CD4-positive, alpha-beta T cell treated with Interleukin-21 for 1 hour (primary cell): ENCODE measurements around the gene ANKFN1.

Source experiments
- DNase-seq: peaks from one replicate; pipeline ENCODE4 v3.0.0-alpha.2; 2020

The ANKFN1 gene

GRCh38 chr17:56149266-56150036, 3.8 kb upstream of the ANKFN1 start:
- DNase-seq: no peak

GRCh38 chr17:56150649-56151048, 2.6 kb upstream of the ANKFN1 start:
- no peak for DNase-seq

DNA sequence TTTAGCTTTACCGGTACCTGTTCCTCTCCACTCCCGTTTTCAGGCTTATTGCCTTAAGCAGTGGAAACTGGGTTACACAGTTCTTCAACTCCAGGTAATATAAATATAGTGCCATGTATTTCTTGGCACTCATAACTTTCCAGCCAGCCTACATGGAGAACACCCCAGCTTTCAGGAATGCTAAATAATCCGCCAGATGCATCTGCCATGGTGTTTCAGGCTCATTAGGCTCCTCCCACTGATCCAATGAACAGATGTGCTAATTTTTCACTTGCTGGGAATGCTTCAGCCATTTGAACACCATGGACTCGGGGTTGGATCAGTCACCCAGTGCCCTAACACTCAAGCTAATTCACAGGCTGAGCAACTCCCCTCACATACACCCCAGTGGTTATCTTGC, 4.6 kb downstream of the ANKFN1 start:
- no peak for DNase-seq

DNA sequence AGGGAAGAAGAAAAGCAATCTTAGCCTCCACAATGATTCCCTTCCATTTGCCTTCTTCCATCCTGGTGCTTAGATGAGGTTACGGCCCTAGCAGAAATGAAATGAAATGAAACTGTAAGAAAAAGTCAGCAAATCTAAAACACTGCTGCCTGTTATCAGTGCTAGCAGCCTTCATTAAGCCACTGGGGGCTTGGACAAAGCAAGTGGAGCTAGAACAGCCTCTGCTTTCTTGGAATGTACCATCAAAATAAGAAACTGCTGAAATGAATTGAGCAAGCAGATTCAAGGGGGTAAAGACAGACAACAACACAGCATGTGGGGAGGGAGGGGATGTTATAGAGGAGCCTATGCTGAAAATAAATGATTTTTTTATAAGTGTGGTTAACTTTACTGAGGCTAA, 5.1 kb downstream of the ANKFN1 start:
- DNase-seq: no peak

DNA sequence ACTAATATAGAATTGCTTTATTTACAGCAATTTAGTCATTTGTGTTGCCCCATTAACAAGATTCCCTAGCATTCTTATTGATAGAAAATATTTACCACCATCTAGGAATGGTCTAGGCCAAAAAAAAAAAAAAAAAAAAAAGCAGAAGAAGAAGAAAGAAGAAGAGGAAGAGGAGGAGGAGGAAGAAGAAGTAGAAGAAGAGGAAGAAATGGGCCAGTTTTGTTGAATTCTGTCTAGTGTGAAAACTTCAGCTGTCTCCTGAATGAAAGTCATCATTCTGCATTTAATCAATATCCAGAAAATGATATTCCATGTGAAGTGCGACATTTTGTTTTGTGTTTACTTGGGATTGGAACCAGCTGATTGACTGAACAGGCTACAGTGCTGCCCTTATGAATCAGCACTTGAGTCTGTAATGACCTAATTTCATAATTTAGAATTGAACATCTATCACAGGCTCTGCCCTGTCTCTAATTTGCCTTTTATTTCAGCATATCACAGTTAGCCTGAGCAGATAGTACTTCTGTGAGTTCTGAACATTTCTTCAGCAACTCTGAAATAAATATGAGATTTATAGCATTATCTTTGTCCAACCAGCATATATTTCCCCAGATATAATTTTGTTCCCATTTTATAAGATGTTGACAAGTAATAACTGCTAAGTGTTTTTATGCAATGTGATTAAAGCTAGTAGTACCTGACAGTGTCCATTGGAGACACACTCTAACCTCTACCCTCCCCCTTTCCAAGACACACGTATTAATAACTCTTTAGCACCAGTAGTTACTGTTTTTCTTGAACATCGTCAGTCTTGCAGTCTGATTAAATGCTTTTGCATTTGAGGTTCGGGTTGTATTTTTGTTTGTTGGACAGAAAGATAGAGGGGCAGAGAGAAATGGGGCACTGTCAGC, 5.9 kb downstream of the ANKFN1 start:
- DNase-seq: no peak

GRCh38 chr17:56159826-56160380, 6.6 kb downstream of the ANKFN1 start:
- no peak for DNase-seq

DNA sequence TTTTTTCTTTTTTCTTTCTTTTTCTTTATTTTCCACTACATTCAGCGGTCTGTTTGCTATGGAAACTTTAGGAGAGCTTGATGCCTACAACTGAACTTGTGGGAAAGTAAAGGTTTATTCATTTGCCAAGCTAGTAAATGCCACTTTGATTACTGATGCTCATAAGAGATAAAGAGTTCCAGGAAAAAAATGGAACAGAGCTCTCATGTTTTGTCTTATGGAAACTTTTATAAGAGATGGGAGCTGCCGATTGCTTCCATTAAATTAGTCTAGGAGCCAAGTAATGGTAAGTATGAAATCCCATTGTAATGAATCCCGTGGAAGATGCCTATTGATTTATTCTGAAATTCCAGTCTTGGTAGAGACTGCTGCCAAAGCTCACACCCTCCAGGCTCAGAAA, 7.1 kb downstream of the ANKFN1 start:
- no peak for DNase-seq

GRCh38 chr17:56165072-56165641, 11.9 kb downstream of the ANKFN1 start:
- DNase-seq: no peak

- no peak for DNase-seq
Measured at GRCh38 chr17:56167491-56167890, 14.2 kb downstream of the ANKFN1 start.

DNA sequence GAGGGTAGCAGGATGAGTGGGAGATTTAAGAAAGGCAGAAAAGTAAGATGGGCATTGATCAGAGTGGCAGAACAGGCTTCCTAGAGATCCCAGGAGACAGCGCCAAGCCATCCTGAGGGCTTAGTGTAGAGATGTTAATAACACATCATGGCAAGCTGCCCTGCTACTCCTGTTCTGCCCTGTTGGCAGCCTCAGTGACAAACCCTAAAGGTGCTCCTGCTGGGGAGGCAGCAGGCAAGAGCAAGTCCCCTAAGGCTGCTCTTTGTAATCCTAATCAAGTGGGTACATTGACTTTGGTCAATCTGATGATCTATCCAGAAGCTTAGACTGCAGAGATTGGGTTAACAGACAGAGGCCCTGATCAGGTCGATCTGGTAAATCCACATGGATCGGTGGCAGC, 16.3 kb downstream of the ANKFN1 start:
- DNase-seq: no peak

GRCh38 chr17:56171186-56171959, 18.1 kb downstream of the ANKFN1 start:
- DNase-seq: no peak

DNA sequence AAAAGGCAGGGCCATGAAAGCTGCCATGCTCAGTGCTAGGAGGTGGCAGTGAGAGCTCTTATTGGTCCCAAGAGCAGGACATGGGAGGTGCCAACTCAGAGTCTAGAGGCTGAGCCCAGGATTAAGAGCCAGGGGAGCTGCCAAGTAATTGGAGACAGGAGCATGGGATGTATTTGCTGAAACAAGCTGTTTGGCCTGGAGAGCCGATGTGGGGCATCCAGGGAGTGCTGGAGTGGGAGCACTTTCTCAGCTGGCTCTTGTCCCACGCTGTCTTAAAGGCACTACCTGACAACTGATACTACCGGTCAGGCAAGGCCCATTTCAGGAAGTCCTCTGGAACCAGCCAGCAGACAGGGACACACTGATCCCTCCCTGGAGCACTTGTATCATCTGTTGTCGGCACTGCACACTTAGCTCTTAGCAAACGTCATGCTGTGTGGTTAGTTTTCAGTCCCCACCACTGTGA, 19.3 kb downstream of the ANKFN1 start:
- no peak for DNase-seq

DNA sequence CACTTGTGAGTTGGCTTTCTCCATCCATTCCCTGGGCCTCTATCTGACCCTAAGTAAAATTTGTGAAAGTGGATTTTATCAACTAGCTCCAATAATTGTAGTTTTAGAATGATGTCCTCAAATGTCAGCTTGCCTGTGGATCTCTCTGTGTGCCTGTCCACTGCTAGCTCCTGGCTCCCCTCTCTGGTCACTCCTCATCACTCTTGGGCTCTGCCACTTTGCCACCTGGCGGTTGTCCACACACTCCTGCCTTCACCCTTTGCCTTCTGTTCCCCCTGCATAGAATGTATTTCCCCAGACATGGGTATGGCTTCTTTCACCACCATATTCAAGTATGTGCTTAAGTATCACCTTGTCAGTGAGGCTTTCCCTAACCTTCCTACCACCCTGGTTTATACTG, 19.8 kb downstream of the ANKFN1 start:
- no peak for DNase-seq

GRCh38 chr17:56173958-56174835, 20.9 kb downstream of the ANKFN1 start:
- DNase-seq: no peak

GRCh38 chr17:56175299-56175955, 22.2 kb downstream of the ANKFN1 start:
- no peak for DNase-seq

DNA sequence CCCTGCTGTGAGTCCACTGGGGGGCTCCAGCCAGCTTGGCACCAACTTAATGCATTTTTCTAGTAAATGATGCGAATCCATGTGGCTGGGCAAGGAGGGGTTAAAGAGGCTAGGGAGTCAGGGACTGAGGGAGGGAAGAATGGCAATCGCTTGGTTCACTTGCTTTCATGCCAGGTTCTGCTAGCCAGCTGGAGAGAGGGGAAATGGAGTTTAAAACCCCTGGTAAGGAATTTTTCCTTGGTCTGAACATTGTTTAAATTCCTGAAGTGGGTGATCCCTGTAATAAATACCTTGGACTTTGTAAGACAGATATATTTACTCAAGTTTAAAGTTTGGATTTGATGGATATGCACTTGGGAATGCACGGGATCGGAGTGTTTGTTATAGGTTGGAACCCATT, 22.8 kb downstream of the ANKFN1 start:
- DNase-seq: no peak

- DNase-seq: no peak
Measured at GRCh38 chr17:56177361-56177760, 24.1 kb downstream of the ANKFN1 start.

DNA sequence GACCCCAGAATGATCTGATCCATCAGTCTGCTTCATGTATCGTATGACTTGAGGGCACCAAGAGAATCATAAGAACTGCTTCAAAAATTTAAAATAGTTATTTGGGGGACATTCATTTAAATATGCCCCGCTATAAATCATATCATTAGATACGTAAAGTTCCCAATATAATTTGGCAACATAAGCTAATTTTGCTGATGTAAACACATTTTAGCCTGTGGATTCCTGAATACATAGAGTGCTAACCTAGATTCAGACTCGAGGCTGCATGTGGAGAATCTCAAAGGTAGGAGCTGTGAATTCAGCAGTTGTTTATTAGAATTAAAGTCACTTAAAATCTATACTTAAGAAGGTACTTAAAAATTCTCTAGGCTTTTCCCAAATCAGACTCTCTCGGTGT, 24.9 kb downstream of the ANKFN1 start:
- no peak for DNase-seq

DNA sequence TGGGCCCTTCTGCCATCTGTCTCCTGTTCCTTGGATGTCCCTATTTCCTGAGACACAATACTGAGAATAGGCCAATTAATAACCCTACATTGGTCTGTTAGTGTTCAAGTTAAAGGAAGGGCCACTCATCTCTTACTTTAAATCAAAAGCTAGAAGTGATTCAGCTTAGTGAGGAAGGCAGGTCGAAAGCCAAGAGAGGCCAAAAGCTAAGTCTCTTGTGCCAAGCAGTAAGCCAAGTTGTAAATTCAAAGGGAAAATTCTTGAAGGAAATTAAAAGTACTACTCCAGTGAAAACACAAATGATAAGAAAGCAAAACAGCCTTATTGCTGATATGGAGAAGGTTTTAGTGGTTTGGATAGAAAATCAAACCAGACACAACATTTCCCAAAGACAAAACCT, 28.8 kb downstream of the ANKFN1 start:
- DNase-seq: no peak

DNA sequence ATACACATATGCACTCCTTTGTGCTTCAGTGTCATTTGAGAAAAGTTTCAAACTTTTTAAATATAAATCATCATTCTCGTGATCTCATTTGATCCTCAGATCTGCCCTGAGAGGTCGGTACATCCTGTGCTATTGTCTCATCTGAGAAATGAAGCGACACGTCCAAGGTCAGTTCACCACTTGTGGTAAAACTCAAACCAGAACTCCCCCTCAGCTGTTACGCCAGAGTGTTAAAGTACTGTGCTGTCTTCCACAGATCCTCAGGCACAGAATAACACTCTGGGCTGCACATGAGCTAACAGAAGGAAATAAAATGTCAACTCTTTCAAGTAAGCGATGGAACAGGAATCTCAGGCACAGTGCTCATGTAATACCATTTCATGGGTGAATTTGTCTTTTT, 31.4 kb downstream of the ANKFN1 start:
- DNase-seq: no peak
